ENCODE data around the gene RFLNA.
"Not testable (repeated sequence)": the region's sequence is repeated elsewhere in the genome, so short reads cannot be mapped to it uniquely, and the experiment has no call there.

The RFLNA gene

GRCh38 chr12:124297389-124297788 is 2.5 kb downstream of the RFLNA start:
- H3K4me3 ChIP-seq (ENCODE audit: low read length) = no peak overlapping the region
- no peaks in the 10 kb centered on the region for H3K36me3 ChIP-seq (ENCODE audit: insufficient read depth, low read length)
- H3K9me3 ChIP-seq (ENCODE audit: insufficient read depth, low read depth, low read length) = no peaks in the 10 kb centered on the region
- H3K27me3 ChIP-seq (ENCODE audit: insufficient read depth, low read length) = peaks cover 33% of the 10 kb centered on the region
- H3K9ac ChIP-seq (ENCODE audit: low read depth, low read length) = no peak overlapping the region
- H3K27ac ChIP-seq (ENCODE audit: low read depth, low read length) = no peak overlapping the region
- 96% methylated on average over 4 of the region's 4 CpGs for WGBS
- H3K4me1 ChIP-seq (ENCODE audit: insufficient read depth, low read length) = peaks cover 19% of the 10 kb centered on the region

GRCh38 chr12:124297856-124298255 is 3.0 kb downstream of the RFLNA start:
- Histone ChIP-seq H3K27me3 (ENCODE audit: insufficient read depth, low read length) (peaks cover 33% of the 10 kb centered on the region), H3K36me3 (ENCODE audit: insufficient read depth, low read length) (no peaks in the 10 kb centered on the region), H3K9me3 (ENCODE audit: insufficient read depth, low read depth, low read length) (no peaks in the 10 kb centered on the region), H3K27ac (ENCODE audit: low read depth, low read length) (no peak overlapping the region), H3K4me3 (ENCODE audit: low read length) (no peak overlapping the region), H3K9ac (ENCODE audit: low read depth, low read length) (no peak overlapping the region), H3K4me1 (ENCODE audit: insufficient read depth, low read length) (peaks cover 19% of the 10 kb centered on the region)
- 89% methylated on average over 19 of the region's 19 CpGs for WGBS

- no peaks in the 10 kb centered on the region for H3K36me3 ChIP-seq (ENCODE audit: insufficient read depth, low read length)
- H3K9ac ChIP-seq (ENCODE audit: low read depth, low read length) = no peak overlapping the region
- WGBS = 94% methylated on average over 10 of the region's 10 CpGs
- H3K9me3 ChIP-seq (ENCODE audit: insufficient read depth, low read depth, low read length) = no peaks in the 10 kb centered on the region
- H3K27ac ChIP-seq (ENCODE audit: low read depth, low read length) = no peak overlapping the region
- H3K4me3 ChIP-seq (ENCODE audit: low read length) = no peak overlapping the region
- peaks cover 11% of the 10 kb centered on the region; the same call in 1 of the 2 replicates for H3K4me1 ChIP-seq (ENCODE audit: insufficient read depth, low read length)
- peaks cover 31% of the 10 kb centered on the region for H3K27me3 ChIP-seq (ENCODE audit: insufficient read depth, low read length)
These were observed 4.0 kb downstream of the RFLNA start for GRCh38 chr12:124298685-124299410.

GRCh38 chr12:124299628-124300388 is 4.9 kb downstream of the RFLNA start:
- H3K36me3 ChIP-seq (ENCODE audit: insufficient read depth, low read length) = no peaks in the 10 kb centered on the region

GRCh38 chr12:124300657-124301056 is 5.8 kb downstream of the RFLNA start:
- H3K4me1 ChIP-seq (ENCODE audit: insufficient read depth, low read length); H3K4me3 ChIP-seq (ENCODE audit: low read length); H3K9me3 ChIP-seq (ENCODE audit: insufficient read depth, low read depth, low read length); H3K9ac ChIP-seq (ENCODE audit: low read depth, low read length); H3K36me3 ChIP-seq (ENCODE audit: insufficient read depth, low read length); H3K27ac ChIP-seq (ENCODE audit: low read depth, low read length): not testable (repeated sequence)
- WGBS = 68% methylated on average over 3 of the region's 3 CpGs
- H3K27me3 ChIP-seq (ENCODE audit: insufficient read depth, low read length) = peaks cover 15% of the 10 kb centered on the region

More at GRCh38 chr12:124299628-124300388, 4.9 kb downstream of the RFLNA start:
- peaks cover 22% of the 10 kb centered on the region for H3K27me3 ChIP-seq (ENCODE audit: insufficient read depth, low read length)
- no peak overlapping the region for H3K4me3 ChIP-seq (ENCODE audit: low read length)
- 82% methylated on average over 9 of the region's 9 CpGs for WGBS
- H3K9me3 ChIP-seq (ENCODE audit: insufficient read depth, low read depth, low read length) = no peaks in the 10 kb centered on the region
- no peak overlapping the region for H3K9ac ChIP-seq (ENCODE audit: low read depth, low read length)
- 0 out of 2 replicates have a peak, but pooled peaks cover 3% of the 10 kb centered on the region for H3K4me1 ChIP-seq (ENCODE audit: insufficient read depth, low read length)
- H3K27ac ChIP-seq (ENCODE audit: low read depth, low read length) = no peak overlapping the region

- Histone ChIP-seq H3K27ac (ENCODE audit: low read depth, low read length) (no peak overlapping the region), H3K4me3 (ENCODE audit: low read length) (no peak overlapping the region), H3K36me3 (ENCODE audit: insufficient read depth, low read length) (no peaks in the 10 kb centered on the region), H3K27me3 (ENCODE audit: insufficient read depth, low read length) (peaks cover 10% of the 10 kb centered on the region), H3K4me1 (ENCODE audit: insufficient read depth, low read length) (0 out of 2 replicates have a peak, but pooled peaks cover 3% of the 10 kb centered on the region), H3K9ac (ENCODE audit: low read depth, low read length) (no peak overlapping the region), H3K9me3 (ENCODE audit: insufficient read depth, low read depth, low read length) (no peaks in the 10 kb centered on the region)
- 85% methylated on average over 14 of the region's 14 CpGs for WGBS
These were observed 6.3 kb downstream of the RFLNA start for GRCh38 chr12:124301084-124301654.

GRCh38 chr12:124302241-124302806 is 7.4 kb downstream of the RFLNA start:
- Histone ChIP-seq H3K9me3 (ENCODE audit: insufficient read depth, low read depth, low read length) (no peaks in the 10 kb centered on the region), H3K4me1 (ENCODE audit: insufficient read depth, low read length) (0 out of 2 replicates have a peak, but pooled peaks cover 3% of the 10 kb centered on the region), H3K4me3 (ENCODE audit: low read length) (no peak overlapping the region), H3K9ac (ENCODE audit: low read depth, low read length) (no peak overlapping the region), H3K36me3 (ENCODE audit: insufficient read depth, low read length) (no peaks in the 10 kb centered on the region), H3K27me3 (ENCODE audit: insufficient read depth, low read length) (no peaks in the 10 kb centered on the region), H3K27ac (ENCODE audit: low read depth, low read length) (no peak overlapping the region)
- 92% methylated on average over 18 of the region's 18 CpGs for WGBS

GRCh38 chr12:124302807-124303578 is 8.1 kb downstream of the RFLNA start:
- Histone ChIP-seq H3K9ac (ENCODE audit: low read depth, low read length) (no peak overlapping the region), H3K27ac (ENCODE audit: low read depth, low read length) (no peak overlapping the region)
- WGBS = 90% methylated on average over 27 of the region's 27 CpGs

GRCh38 chr12:124303579-124304313 is 8.9 kb downstream of the RFLNA start:
- H3K9me3 ChIP-seq (ENCODE audit: insufficient read depth, low read depth, low read length) = no peaks in the 10 kb centered on the region
- no peaks in the 10 kb centered on the region for H3K27me3 ChIP-seq (ENCODE audit: insufficient read depth, low read length)
- no peak overlapping the region for H3K4me3 ChIP-seq (ENCODE audit: low read length)
- H3K9ac ChIP-seq (ENCODE audit: low read depth, low read length) = no peak overlapping the region
- no peak overlapping the region for H3K27ac ChIP-seq (ENCODE audit: low read depth, low read length)
- no peaks in the 10 kb centered on the region for H3K36me3 ChIP-seq (ENCODE audit: insufficient read depth, low read length)
- 94% methylated on average over 38 of the region's 38 CpGs for WGBS
- no peaks in the 10 kb centered on the region for H3K4me1 ChIP-seq (ENCODE audit: insufficient read depth, low read length)

More at GRCh38 chr12:124302807-124303578, 8.1 kb downstream of the RFLNA start:
- Histone ChIP-seq H3K4me1 (ENCODE audit: insufficient read depth, low read length) (0 out of 2 replicates have a peak, but pooled peaks cover under 1% of the 10 kb centered on the region), H3K4me3 (ENCODE audit: low read length) (no peak overlapping the region), H3K36me3 (ENCODE audit: insufficient read depth, low read length) (no peaks in the 10 kb centered on the region), H3K9me3 (ENCODE audit: insufficient read depth, low read depth, low read length) (no peaks in the 10 kb centered on the region), H3K27me3 (ENCODE audit: insufficient read depth, low read length) (no peaks in the 10 kb centered on the region)

- Histone ChIP-seq H3K4me3 (ENCODE audit: low read length) (no peak overlapping the region), H3K27me3 (ENCODE audit: insufficient read depth, low read length) (no peaks in the 10 kb centered on the region), H3K9ac (ENCODE audit: low read depth, low read length) (no peak overlapping the region), H3K9me3 (ENCODE audit: insufficient read depth, low read depth, low read length) (no peaks in the 10 kb centered on the region), H3K4me1 (ENCODE audit: insufficient read depth, low read length) (no peaks in the 10 kb centered on the region), H3K36me3 (ENCODE audit: insufficient read depth, low read length) (no peaks in the 10 kb centered on the region), H3K27ac (ENCODE audit: low read depth, low read length) (no peak overlapping the region)
- 96% methylated on average over 20 of the region's 20 CpGs for WGBS
These were observed 9.5 kb downstream of the RFLNA start for GRCh38 chr12:124304314-124304790.
